Activated CD4-positive, alpha-beta T cell treated with anti-CD3 and anti-CD28 coated beads, Interleukin-2, amount 10 ng/mL, durations not matched to agents 24 days and 14 days (primary cell): ENCODE data around the gene VGLL4. TPM values are rescaled to one million over a fixed set of nuclear protein-coding genes. Genes with fewer than 3 reads are reported as not detected.

ENCODE experiments used
- DNase-seq: peaks from one replicate; pipeline ENCODE4 v3.0.0; 2022
- H3K27ac Mint-ChIP-seq: one replicate; pipeline ENCODE4 v1.8.0; 2022; ENCODE audit warnings: mild to moderate bottlenecking, mixed read lengths
- H3K27me3 Mint-ChIP-seq: one replicate; pipeline ENCODE4 v1.8.0; 2022; ENCODE audit warnings: mixed read lengths
- H3K36me3 Mint-ChIP-seq: one replicate; pipeline ENCODE4 v1.8.0; 2022; ENCODE audit warnings: low read depth, mild to moderate bottlenecking, mixed read lengths
- H3K4me1 Mint-ChIP-seq: one replicate; pipeline ENCODE4 v1.8.0; 2021; ENCODE audit warnings: mixed read lengths
- H3K4me3 Mint-ChIP-seq: one replicate; pipeline ENCODE4 v1.8.0; 2022; ENCODE audit warnings: mild to moderate bottlenecking, moderate library complexity, mixed read lengths
- H3K9me3 Mint-ChIP-seq: one replicate; pipeline ENCODE4 v1.8.0; 2021; ENCODE audit warnings: mixed read lengths
- intact Hi-C: fragments of 100-400 bp; cut with micrococcal nuclease; formaldehyde crosslinking; loops from one replicate; pipeline ENCODE4 v1.15.1; 2023
- total RNA-seq: library from RNA; stranded (reverse); gene quantifications from 2 replicates; pipeline ENCODE4 v1.2.3, GENCODE V29; 2022

Gene VGLL4
- total RNA-seq, 1 donor from 2014 or later, result 44.0 TPM

- H3K27ac Mint-ChIP-seq, result no peak overlapping the region
- DNase-seq, result no peak
- H3K4me1 Mint-ChIP-seq, result peaks cover 36% of the 10 kb centered on the region
- peaks cover 16% of the 10 kb centered on the region for H3K36me3 Mint-ChIP-seq
- no peak overlapping the region for H3K4me3 Mint-ChIP-seq
- H3K9me3 Mint-ChIP-seq, result no peaks in the 10 kb centered on the region
- no peaks in the 10 kb centered on the region for H3K27me3 Mint-ChIP-seq
- intact Hi-C loops, result no loop called here
These were observed 29.7 kb downstream of the VGLL4 start for GRCh38 chr3:11613851-11614487.

- H3K4me3 Mint-ChIP-seq, result no peak overlapping the region
- intact Hi-C loops, result no loop called here
These were observed 30.4 kb downstream of the VGLL4 start for GRCh38 chr3:11613319-11613718.

GRCh38 chr3:11612515-11613188, 31.1 kb downstream of the VGLL4 start:
- Mint-ChIP-seq H3K4me1 (peaks cover 36% of the 10 kb centered on the region), H3K36me3 (peaks cover 15% of the 10 kb centered on the region), H3K4me3 (no peak overlapping the region), H3K9me3 (no peaks in the 10 kb centered on the region), H3K27ac (no peak overlapping the region), H3K27me3 (no peaks in the 10 kb centered on the region)
- intact Hi-C loops, result no loop called here
- no peak for DNase-seq

More at GRCh38 chr3:11613319-11613718, 30.4 kb downstream of the VGLL4 start:
- Mint-ChIP-seq H3K27me3 (no peaks in the 10 kb centered on the region), H3K27ac (no peak overlapping the region), H3K9me3 (no peaks in the 10 kb centered on the region), H3K36me3 (peaks cover 15% of the 10 kb centered on the region), H3K4me1 (peaks cover 35% of the 10 kb centered on the region)
- DNase-seq, result no peak

- Mint-ChIP-seq H3K27ac (no peak overlapping the region), H3K4me1 (peaks cover 38% of the 10 kb centered on the region), H3K27me3 (no peaks in the 10 kb centered on the region), H3K4me3 (no peak overlapping the region), H3K36me3 (peaks cover 21% of the 10 kb centered on the region), H3K9me3 (no peaks in the 10 kb centered on the region)
- DNase-seq, result no peak
- intact Hi-C loops, result no loop called here
These were observed 32.3 kb downstream of the VGLL4 start for GRCh38 chr3:11611341-11611799.

- Mint-ChIP-seq H3K4me3 (no peak overlapping the region), H3K4me1 (peaks cover 37% of the 10 kb centered on the region), H3K27me3 (no peaks in the 10 kb centered on the region), H3K36me3 (peaks cover 26% of the 10 kb centered on the region), H3K27ac (no peak overlapping the region), H3K9me3 (no peaks in the 10 kb centered on the region)
- intact Hi-C loops, result no loop called here
- no peak for DNase-seq
These were observed 32.9 kb downstream of the VGLL4 start for GRCh38 chr3:11610700-11611275.

GRCh38 chr3:11610044-11610671, 33.6 kb downstream of the VGLL4 start:
- no peaks in the 10 kb centered on the region for H3K9me3 Mint-ChIP-seq
- no peaks in the 10 kb centered on the region for H3K27me3 Mint-ChIP-seq
- no peak overlapping the region for H3K4me3 Mint-ChIP-seq
- peaks cover 29% of the 10 kb centered on the region for H3K36me3 Mint-ChIP-seq
- H3K4me1 Mint-ChIP-seq, result peaks cover 39% of the 10 kb centered on the region
- DNase-seq, result no peak
- H3K27ac Mint-ChIP-seq, result no peak overlapping the region
- intact Hi-C loops, result no loop called here

GRCh38 chr3:11609481-11609880, 34.2 kb downstream of the VGLL4 start:
- no peaks in the 10 kb centered on the region for H3K27me3 Mint-ChIP-seq
- peaks cover 32% of the 10 kb centered on the region for H3K36me3 Mint-ChIP-seq
- H3K9me3 Mint-ChIP-seq, result no peaks in the 10 kb centered on the region
- peaks cover 39% of the 10 kb centered on the region for H3K4me1 Mint-ChIP-seq
- intact Hi-C loops, result no loop called here
- no peak overlapping the region for H3K27ac Mint-ChIP-seq
- H3K4me3 Mint-ChIP-seq, result no peak overlapping the region
- DNase-seq, result no peak

- H3K4me1 Mint-ChIP-seq, result peaks cover 34% of the 10 kb centered on the region
- no peak overlapping the region for H3K27ac Mint-ChIP-seq
- peaks cover 33% of the 10 kb centered on the region for H3K36me3 Mint-ChIP-seq
- H3K4me3 Mint-ChIP-seq, result no peak overlapping the region
- no peak for DNase-seq
- intact Hi-C loops, result no loop called here
- H3K27me3 Mint-ChIP-seq, result no peaks in the 10 kb centered on the region
- H3K9me3 Mint-ChIP-seq, result no peaks in the 10 kb centered on the region
These were observed 35.9 kb downstream of the VGLL4 start for GRCh38 chr3:11607816-11608215.

- intact Hi-C loops, result no loop called here
- Mint-ChIP-seq H3K4me3 (no peak overlapping the region), H3K27me3 (no peaks in the 10 kb centered on the region), H3K27ac (peak overlapping the region; percentile 34), H3K36me3 (peaks cover 26% of the 10 kb centered on the region), H3K9me3 (no peaks in the 10 kb centered on the region), H3K4me1 (peaks cover 29% of the 10 kb centered on the region)
- DNase-seq, result no peak
These were observed 36.8 kb downstream of the VGLL4 start for GRCh38 chr3:11606865-11607440.

- Mint-ChIP-seq H3K27me3 (no peaks in the 10 kb centered on the region), H3K27ac (no peak overlapping the region), H3K4me1 (peaks cover 31% of the 10 kb centered on the region), H3K4me3 (no peak overlapping the region), H3K9me3 (no peaks in the 10 kb centered on the region), H3K36me3 (peaks cover 28% of the 10 kb centered on the region)
- intact Hi-C loops, result no loop called here
- no peak for DNase-seq
These were observed 37.5 kb downstream of the VGLL4 start for GRCh38 chr3:11606090-11606784.

GRCh38 chr3:11605398-11605797, 38.3 kb downstream of the VGLL4 start:
- peak overlapping the region; percentile 36 for H3K27ac Mint-ChIP-seq
- intact Hi-C loops, result no loop called here
- H3K27me3 Mint-ChIP-seq, result no peaks in the 10 kb centered on the region
- H3K36me3 Mint-ChIP-seq, result peaks cover 36% of the 10 kb centered on the region
- H3K4me1 Mint-ChIP-seq, result peaks cover 29% of the 10 kb centered on the region
- H3K9me3 Mint-ChIP-seq, result no peaks in the 10 kb centered on the region
- DNase-seq, result no peak
- no peak overlapping the region for H3K4me3 Mint-ChIP-seq

- intact Hi-C loops, result no loop called here
- peaks cover 26% of the 10 kb centered on the region for H3K4me1 Mint-ChIP-seq
These were observed 39.4 kb downstream of the VGLL4 start for GRCh38 chr3:11604139-11604892.

GRCh38 chr3:11603628-11604027, 40.1 kb downstream of the VGLL4 start:
- H3K27ac Mint-ChIP-seq, result no peak overlapping the region
- H3K4me3 Mint-ChIP-seq, result no peak overlapping the region
- peaks cover 22% of the 10 kb centered on the region for H3K4me1 Mint-ChIP-seq
- intact Hi-C loops, result no loop called here
- no peak for DNase-seq
- H3K27me3 Mint-ChIP-seq, result no peaks in the 10 kb centered on the region
- peaks cover 43% of the 10 kb centered on the region for H3K36me3 Mint-ChIP-seq
- H3K9me3 Mint-ChIP-seq, result no peaks in the 10 kb centered on the region

More at GRCh38 chr3:11604139-11604892, 39.4 kb downstream of the VGLL4 start:
- peaks cover 41% of the 10 kb centered on the region for H3K36me3 Mint-ChIP-seq
- no peaks in the 10 kb centered on the region for H3K27me3 Mint-ChIP-seq
- no peak overlapping the region for H3K27ac Mint-ChIP-seq
- H3K9me3 Mint-ChIP-seq, result no peaks in the 10 kb centered on the region
- no peak overlapping the region for H3K4me3 Mint-ChIP-seq
- DNase-seq, result no peak
